ENCODE measurements around the gene RPL6. TPM values are rescaled to one million over a fixed set of nuclear protein-coding genes. Genes with fewer than 3 reads are reported as not detected.
A peak's percentile ranks its signal among the peaks of the same experiment; 100 is the strongest.

RPL6 gene
- total and polyA plus RNA-seq, 9 of the 15 experiments (the other 6 are each of a cell fraction or from before 2014, with no cell fraction given) = 1,519 to 3,103 (median 2,396) TPM

- peak; percentile 27; the same call in 1 of the 2 replicates for TF ChIP-seq PKNOX1 (IDR thresholded peaks at IDR 0.05)
- no peak for TF ChIP-seq ZKSCAN3 (CRISPR knock-in tag; IDR thresholded peaks at IDR 0.05)
- TF ChIP-seq ZNF77 (CRISPR knock-in tag; IDR thresholded peaks at IDR 0.05) = no peak
- no peak for TF ChIP-seq PRDM10 (IDR thresholded peaks at IDR 0.05; ENCODE audit: partially characterized antibody)
- TF ChIP-seq CTCFL (IDR thresholded peaks at IDR 0.05; ENCODE audit: borderline replicate concordance, insufficient read depth, low read depth, low read length, poor library complexity, severe bottlenecking) = no peak
- 0 out of 2 replicates have a peak, but pooled peaks have one; percentile 11 for TF ChIP-seq TFAP4 (CRISPR knock-in tag; IDR thresholded peaks at IDR 0.05; ENCODE audit: borderline replicate concordance)
- TF ChIP-seq ARID4B (CRISPR knock-in tag; IDR thresholded peaks at IDR 0.05) = no peak
- TF ChIP-seq MLLT1 (IDR thresholded peaks at IDR 0.05) = peak in 1 of 2 experiments; percentile 80; a peak in 2 of 4 replicates
- TF ChIP-seq CBX1 (IDR thresholded peaks at IDR 0.05; ENCODE audit: low read depth) = no peak
- TF ChIP-seq CREM (IDR thresholded peaks at IDR 0.05; ENCODE audit: low read depth) = no peak
- TF ChIP-seq PHB2 (IDR thresholded peaks at IDR 0.05; ENCODE audit: low read depth) = no peak
Measured at GRCh38 chr12:112380663-112381405, 28.6 kb downstream of the RPL6 start (continued).

Data from K562 (cell line).